HG03439 (cell line): ENCODE results near the gene SAT2.

Experiments
- ATAC-seq: cut with Tn5 transposase; IDR thresholded peaks from one replicate; pipeline ENCODE4 v1.9.1; 2021; ENCODE audit warnings: mild to moderate bottlenecking, moderate library complexity; ENCODE audit not compliant: unreplicated experiment

Gene SAT2

GRCh38 chr17:7592422-7593021, 35.1 kb downstream of the SAT2 start:
- ATAC-seq = no peak

GRCh38 chr17:7591596-7591995, 36.0 kb downstream of the SAT2 start:
- no peak for ATAC-seq

GRCh38 chr17:7590743-7591142, 36.9 kb downstream of the SAT2 start:
- no peak for ATAC-seq

- ATAC-seq = no peak
Observed at GRCh38 chr17:7589891-7590691, 37.5 kb downstream of the SAT2 start, which contains the start of gene SOX15. Gene SOX15 (minus strand): TSS chr17:7590094. CDS start chr17:7589676, 418 bp downstream.

- no peak for ATAC-seq
Observed at GRCh38 chr17:7589204-7589868, 38.3 kb downstream of the SAT2 start.

- no peak for ATAC-seq
Observed at GRCh38 chr17:7588553-7589203, 38.9 kb downstream of the SAT2 start.

GRCh38 chr17:7587420-7588151, 40.0 kb downstream of the SAT2 start:
- no peak for ATAC-seq

GRCh38 chr17:7586673-7587419, 40.8 kb downstream of the SAT2 start:
- ATAC-seq = no peak

- ATAC-seq = peak; percentile 67
Observed at GRCh38 chr17:7583253-7584109, 44.1 kb downstream of the SAT2 start, which contains the start of gene MPDU1. Gene MPDU1 (plus strand): TSS chr17:7583852. CDS start chr17:7583863, 11 bp downstream.

- ATAC-seq = no peak
Observed at GRCh38 chr17:7582396-7583252, 45.0 kb downstream of the SAT2 start.

GRCh38 chr17:7580604-7581575, 46.7 kb downstream of the SAT2 start:
- ATAC-seq = no peak

GRCh38 chr17:7579834-7580603, 47.6 kb downstream of the SAT2 start:
- ATAC-seq = no peak

- no peak for ATAC-seq
Observed at GRCh38 chr17:7579001-7579833, 48.4 kb downstream of the SAT2 start, which contains the start of gene CD68. Gene CD68 (plus strand): TSS chr17:7579638. CDS start chr17:7579678, 40 bp downstream.

- ATAC-seq = no peak
Observed at GRCh38 chr17:7577327-7578199, 50.1 kb downstream of the SAT2 start.
